B cell (primary cell): ENCODE data around the gene URM1.

Experiments used
- CTCF ChIP-seq: fragments of 200-600 bp; IDR thresholded peaks from one replicate; pipeline ENCODE4 v1.8.0; 2022; ENCODE audit warnings: antibody characterized with exemption, mild to moderate bottlenecking
- EZH2 ChIP-seq: IDR thresholded peaks from 2 replicates; pipeline ENCODE4 v1.6.1; 2012; ENCODE audit warnings: borderline replicate concordance, low read depth, mild to moderate bottlenecking, moderate library complexity, low read length; ENCODE audit not compliant: insufficient read depth, poor library complexity, severe bottlenecking

GRCh38 chr9:128344931-128345605 lies 26.1 kb upstream of the URM1 start:
- no peak for TF ChIP-seq CTCF
- no peak for TF ChIP-seq EZH2
